Retinal pigment epithelial cell (primary cell): ENCODE data around the gene PPP2R2B.

Experiments
- DNase-seq: peaks from one replicate; pipeline ENCODE4 v3.0.0-alpha.2; 2010; ENCODE audit warnings: low read depth
- H3K4me3 ChIP-seq: 2 replicates; pipeline ENCODE4 v1.5.1; 2011; ENCODE audit warnings: mild to moderate bottlenecking, low read length, control low read depth, moderate library complexity
- TF ChIP-seq, protein P1 (sequence below): conservative IDR thresholded peaks from 2 replicates; pipeline ENCODE4 v1.5.1; 2011; ENCODE audit warnings: low read depth, low read length, control low read depth, inconsistent platforms

The PPP2R2B gene

DNA sequence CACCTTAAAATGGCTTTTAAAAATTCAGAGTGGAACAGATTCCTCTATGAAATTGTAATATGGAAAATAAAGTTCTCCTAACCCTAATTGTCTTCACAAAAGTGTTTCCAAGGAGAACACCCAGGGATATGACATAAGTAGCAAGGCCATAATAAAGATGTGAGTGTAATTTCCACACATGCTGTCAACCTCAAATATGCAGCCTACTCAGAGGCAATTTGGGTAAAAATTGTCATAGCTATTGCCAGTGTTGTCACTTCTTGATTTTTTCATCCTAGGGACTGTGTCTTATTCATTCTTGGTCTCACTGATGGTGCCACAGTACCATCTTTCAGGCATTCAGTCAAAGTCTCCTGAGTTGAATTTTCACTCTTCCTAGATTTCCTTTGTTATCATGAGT, 100.3 kb downstream of the PPP2R2B start:
- TF ChIP-seq, protein P1, sequence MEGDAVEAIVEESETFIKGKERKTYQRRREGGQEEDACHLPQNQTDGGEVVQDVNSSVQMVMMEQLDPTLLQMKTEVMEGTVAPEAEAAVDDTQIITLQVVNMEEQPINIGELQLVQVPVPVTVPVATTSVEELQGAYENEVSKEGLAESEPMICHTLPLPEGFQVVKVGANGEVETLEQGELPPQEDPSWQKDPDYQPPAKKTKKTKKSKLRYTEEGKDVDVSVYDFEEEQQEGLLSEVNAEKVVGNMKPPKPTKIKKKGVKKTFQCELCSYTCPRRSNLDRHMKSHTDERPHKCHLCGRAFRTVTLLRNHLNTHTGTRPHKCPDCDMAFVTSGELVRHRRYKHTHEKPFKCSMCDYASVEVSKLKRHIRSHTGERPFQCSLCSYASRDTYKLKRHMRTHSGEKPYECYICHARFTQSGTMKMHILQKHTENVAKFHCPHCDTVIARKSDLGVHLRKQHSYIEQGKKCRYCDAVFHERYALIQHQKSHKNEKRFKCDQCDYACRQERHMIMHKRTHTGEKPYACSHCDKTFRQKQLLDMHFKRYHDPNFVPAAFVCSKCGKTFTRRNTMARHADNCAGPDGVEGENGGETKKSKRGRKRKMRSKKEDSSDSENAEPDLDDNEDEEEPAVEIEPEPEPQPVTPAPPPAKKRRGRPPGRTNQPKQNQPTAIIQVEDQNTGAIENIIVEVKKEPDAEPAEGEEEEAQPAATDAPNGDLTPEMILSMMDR = no peak

DNA sequence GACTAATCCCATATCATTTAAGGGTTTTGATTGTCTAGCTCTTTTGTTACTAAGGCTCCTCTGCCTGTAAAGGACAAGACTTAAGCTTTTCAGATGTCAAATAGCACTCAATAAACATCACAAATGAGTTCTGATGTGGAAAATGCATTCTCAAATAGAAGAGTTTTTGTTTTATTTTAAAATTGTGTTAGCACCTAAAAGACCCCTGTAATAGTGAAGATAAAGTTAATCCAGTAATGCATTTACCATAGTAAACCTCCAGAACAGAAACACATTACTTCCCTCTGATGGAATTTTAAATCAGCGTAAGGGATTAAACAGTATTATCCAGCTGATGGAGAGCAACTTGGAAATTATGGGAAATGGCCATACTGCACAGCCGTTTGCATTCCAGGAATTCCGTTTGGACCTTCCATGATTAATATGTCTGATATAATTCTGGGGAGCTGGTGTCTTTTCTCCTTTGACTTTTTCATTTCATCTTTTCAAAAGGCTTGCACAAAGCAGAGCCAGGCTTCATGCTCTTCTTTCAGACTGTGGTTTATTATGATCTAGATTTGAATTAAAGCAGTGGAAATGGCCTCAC, 105.6 kb downstream of the PPP2R2B start:
- H3K4me3 ChIP-seq = no peak overlapping the region
- DNase-seq = peak; percentile 77
- TF ChIP-seq, protein P1 = no peak

More for the DNA sequence above, 100.3 kb downstream of the PPP2R2B start:
- H3K4me3 ChIP-seq = no peak overlapping the region
- no peak for DNase-seq

DNA sequence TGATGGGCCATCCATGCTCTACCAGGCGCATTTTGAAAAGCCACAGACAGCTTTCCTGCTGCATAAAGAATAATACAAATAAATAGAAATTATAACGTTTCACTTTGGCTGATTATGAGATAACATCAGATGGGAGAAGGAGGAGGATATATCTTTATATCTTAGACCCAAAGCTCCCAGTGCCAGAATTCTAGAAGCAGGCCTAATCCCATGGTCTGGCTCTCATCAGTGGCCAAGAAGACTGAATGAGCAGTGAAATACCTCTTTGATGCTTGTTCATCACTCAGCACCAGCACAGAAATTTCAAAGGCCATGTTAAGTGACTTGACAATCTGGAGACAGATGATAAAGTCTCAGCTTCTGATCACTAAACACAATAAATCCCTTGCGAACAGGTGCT, 107.6 kb downstream of the PPP2R2B start:
- H3K4me3 ChIP-seq = no peak overlapping the region
- TF ChIP-seq, protein P1 = no peak
- no peak for DNase-seq

- TF ChIP-seq, protein P1 = no peak
- DNase-seq = no peak
- H3K4me3 ChIP-seq = no peak overlapping the region
These were observed 108.0 kb downstream of the PPP2R2B start for GRCh38 chr5:146770546-146770945.

- TF ChIP-seq, protein P1 = no peak
- no peak for DNase-seq
- H3K4me3 ChIP-seq = no peak overlapping the region
These were observed 111.0 kb downstream of the PPP2R2B start for GRCh38 chr5:146767534-146767933.

- no peak overlapping the region for H3K4me3 ChIP-seq
- TF ChIP-seq, protein P1 = no peak
- DNase-seq = no peak
These were observed 112.5 kb downstream of the PPP2R2B start for GRCh38 chr5:146766013-146766412.

GRCh38 chr5:146765089-146765832, 113.3 kb downstream of the PPP2R2B start:
- TF ChIP-seq, protein P1 = no peak
- no peak for DNase-seq

More at GRCh38 chr5:146765089-146765832, 113.3 kb downstream of the PPP2R2B start:
- H3K4me3 ChIP-seq = no peak overlapping the region
